Mucosa of stomach (tissue), 1 donor: ENCODE data around the gene ZNF776.

Source experiments
- H3K27me3 ChIP-seq: one replicate; pipeline ENCODE4 v1.7.0; 2013; ENCODE audit warnings: mild to moderate bottlenecking, low read length; ENCODE audit not compliant: control insufficient read depth, insufficient read depth
- H3K36me3 ChIP-seq: one replicate; pipeline ENCODE4 v1.7.0; 2013; ENCODE audit warnings: low read length; ENCODE audit not compliant: control insufficient read depth, insufficient read depth
- H3K4me1 ChIP-seq: one replicate; pipeline ENCODE4 v1.7.0; 2013; ENCODE audit warnings: mild to moderate bottlenecking, low read length; ENCODE audit not compliant: control insufficient read depth, insufficient read depth
- H3K4me3 ChIP-seq: one replicate; pipeline ENCODE4 v1.7.0; 2013; ENCODE audit warnings: low read length
- H3K9ac ChIP-seq: one replicate; pipeline ENCODE4 v1.7.0; 2013; ENCODE audit warnings: mild to moderate bottlenecking, low read length, moderate library complexity
- H3K9me3 ChIP-seq: one replicate; pipeline ENCODE4 v1.7.0; 2013; ENCODE audit warnings: mild to moderate bottlenecking, low read length, moderate library complexity; ENCODE audit not compliant: control insufficient read depth
- donor health status: Pancreatic carcinoma.

The ZNF776 gene

DNA sequence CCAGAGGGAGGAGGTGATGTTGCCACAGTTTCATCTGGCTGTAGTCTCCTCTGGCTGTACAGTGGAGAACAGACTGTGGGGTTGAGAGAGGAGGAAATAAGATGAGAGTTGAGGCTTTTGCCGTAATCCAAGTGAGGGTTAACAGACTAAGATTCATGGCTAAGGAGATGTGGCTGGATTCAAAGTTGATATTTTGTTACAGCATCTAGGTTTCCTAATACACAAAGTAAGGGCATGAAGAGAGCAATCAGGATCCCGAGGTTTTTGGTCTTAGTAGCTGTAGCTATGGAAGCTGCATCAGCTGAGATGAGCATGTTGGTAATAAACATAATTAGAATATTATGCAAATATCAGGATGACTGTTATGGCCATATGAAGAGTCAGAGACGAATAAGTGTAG is 1.4 kb downstream of the ZNF776 start:
- Histone ChIP-seq H3K36me3 (peaks cover 21% of the 10 kb centered on the region), H3K4me3 (peak overlapping the region; percentile 61), H3K4me1 (no peaks in the 10 kb centered on the region), H3K9me3 (peaks cover 10% of the 10 kb centered on the region), H3K27me3 (no peaks in the 10 kb centered on the region), H3K9ac (peak overlapping the region; percentile 89)

DNA sequence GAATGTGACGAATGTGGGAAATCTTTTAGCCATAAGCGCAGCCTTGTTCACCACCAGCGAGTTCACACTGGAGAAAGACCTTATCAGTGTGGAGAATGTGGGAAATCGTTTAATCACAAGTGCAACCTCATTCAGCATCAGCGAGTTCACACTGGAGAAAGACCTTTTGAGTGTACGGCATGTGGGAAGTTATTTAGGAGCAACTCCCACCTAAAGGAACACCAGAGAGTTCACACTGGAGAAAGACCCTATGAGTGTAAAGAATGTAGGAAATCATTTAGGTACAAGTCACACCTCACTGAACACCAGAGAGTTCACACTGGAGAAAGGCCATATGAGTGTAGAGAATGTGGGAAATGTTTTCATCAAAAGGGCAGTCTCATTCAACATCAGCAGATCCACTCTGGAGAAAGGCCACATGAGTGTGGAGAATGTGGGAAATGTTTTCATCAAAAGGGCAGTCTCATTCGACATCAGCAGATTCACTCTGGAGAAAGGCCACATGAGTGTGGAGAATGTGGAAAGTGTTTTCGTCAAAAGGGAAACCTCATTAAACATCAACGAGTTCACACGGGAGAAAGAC is 7.6 kb downstream of the ZNF776 start:
- H3K36me3 ChIP-seq: peaks cover 29% of the 10 kb centered on the region
- no peaks in the 10 kb centered on the region for H3K4me1 ChIP-seq
- peaks cover 22% of the 10 kb centered on the region for H3K9me3 ChIP-seq
- no peaks in the 10 kb centered on the region for H3K27me3 ChIP-seq
- H3K4me3 ChIP-seq: no peak overlapping the region
- H3K9ac ChIP-seq: no peak overlapping the region

DNA sequence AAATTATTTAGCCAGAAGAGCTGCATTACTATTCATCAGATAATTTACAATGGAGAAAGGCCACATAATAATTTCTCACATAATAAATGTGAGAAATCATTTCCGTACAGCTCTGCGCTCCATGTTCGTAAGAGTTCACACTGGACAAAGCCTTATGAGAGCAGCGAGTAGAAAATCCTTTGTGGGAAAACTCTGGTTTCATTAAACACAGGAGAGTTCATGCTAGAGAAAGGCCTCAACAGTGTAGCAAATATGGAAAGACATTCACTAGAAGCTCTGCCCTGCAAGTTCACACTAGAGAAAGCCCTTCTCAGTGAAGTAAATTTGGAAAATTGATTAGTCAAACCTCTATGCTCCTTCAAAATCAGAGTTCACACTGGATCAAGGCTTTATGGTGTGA is 8.4 kb downstream of the ZNF776 start:
- no peak overlapping the region for H3K9ac ChIP-seq
- no peaks in the 10 kb centered on the region for H3K27me3 ChIP-seq
- peaks cover 17% of the 10 kb centered on the region for H3K9me3 ChIP-seq
- H3K4me1 ChIP-seq: no peaks in the 10 kb centered on the region
- no peak overlapping the region for H3K4me3 ChIP-seq
- H3K36me3 ChIP-seq: peaks cover 22% of the 10 kb centered on the region

- Histone ChIP-seq H3K36me3 (peaks cover 9% of the 10 kb centered on the region), H3K4me1 (no peaks in the 10 kb centered on the region), H3K9ac (no peak overlapping the region), H3K4me3 (no peak overlapping the region), H3K9me3 (peaks cover 12% of the 10 kb centered on the region), H3K27me3 (no peaks in the 10 kb centered on the region)
Observed at GRCh38 chr19:57757941-57758340, 11.3 kb downstream of the ZNF776 start.

GRCh38 chr19:57759096-57759495 is 12.5 kb downstream of the ZNF776 start:
- Histone ChIP-seq H3K27me3 (no peaks in the 10 kb centered on the region), H3K4me3 (no peak overlapping the region), H3K9ac (no peak overlapping the region), H3K4me1 (no peaks in the 10 kb centered on the region), H3K36me3 (peaks cover 3% of the 10 kb centered on the region), H3K9me3 (peaks cover 5% of the 10 kb centered on the region)

DNA sequence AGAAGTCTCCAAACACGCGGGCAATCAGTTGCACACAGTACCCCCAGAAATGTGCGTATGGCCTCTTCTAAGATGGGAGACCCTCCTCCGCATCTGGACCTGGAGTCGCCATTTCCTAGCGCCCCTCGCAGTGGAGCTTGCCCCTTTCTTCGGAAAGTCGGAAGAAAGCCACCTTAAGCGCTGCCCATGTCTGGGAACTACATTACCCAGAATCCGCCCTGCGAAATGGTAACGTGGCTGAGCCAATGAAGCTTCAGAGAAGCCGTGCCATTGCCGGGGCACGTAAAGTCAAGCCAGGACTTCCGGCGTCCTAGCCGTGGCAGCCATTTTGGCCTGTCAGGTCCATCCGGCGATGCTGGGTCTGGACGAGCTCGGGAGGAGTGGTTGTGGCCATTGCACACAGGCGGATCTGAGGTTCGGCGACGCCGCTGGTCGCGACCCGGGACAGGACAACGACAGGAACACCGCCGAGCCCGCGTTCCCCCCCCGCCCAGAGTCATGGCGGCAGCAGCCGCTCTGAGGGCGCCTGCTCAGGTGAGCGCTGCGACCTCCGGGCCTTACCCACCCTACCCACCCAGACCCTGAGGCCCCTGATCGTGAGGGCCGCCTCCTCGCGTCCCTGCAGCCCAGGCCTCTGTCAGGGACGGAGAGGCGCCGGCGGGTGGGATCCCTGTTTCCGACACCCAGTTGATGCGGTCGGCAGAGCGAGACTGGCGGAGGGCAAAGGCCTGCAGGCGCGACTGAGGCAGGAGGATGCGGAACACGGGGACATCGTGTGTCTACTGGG is 22.9 kb downstream of the ZNF776 start, which contains the start of gene ZNF586:
ZNF586 (plus strand) TSS at position 332 of the 787 bp plus-strand sequence; CDS start at position 499, 167 bp downstream.
- Histone ChIP-seq H3K4me3 (peak within 1 kb of the TSS; percentile 82), H3K36me3 (no peaks in the 10 kb centered on the region), H3K9ac (peak within 1 kb of the TSS; percentile 67), H3K27me3 (no peaks in the 10 kb centered on the region), H3K9me3 (no peaks in the 10 kb centered on the region), H3K4me1 (no peaks in the 10 kb centered on the region)

DNA sequence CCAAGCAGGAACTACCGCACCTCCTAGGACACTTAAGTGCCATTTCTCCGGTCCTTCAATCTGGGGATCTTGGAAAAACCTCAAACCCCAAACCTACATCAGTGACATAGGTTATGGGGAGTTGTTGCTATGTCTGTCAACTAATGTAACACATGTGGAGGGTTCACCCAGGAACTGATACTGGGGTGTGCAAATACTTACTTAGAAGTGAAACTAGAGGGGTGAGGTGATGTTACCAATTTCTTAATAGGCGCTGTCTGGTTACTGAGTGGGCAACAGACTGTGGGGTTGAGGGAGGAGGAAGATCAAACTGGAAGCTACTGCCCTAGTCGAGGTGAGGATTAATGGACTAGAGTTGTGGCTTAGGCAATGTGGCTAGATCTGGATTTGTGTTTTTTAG is 24.8 kb downstream of the ZNF776 start:
- no peak overlapping the region for H3K4me3 ChIP-seq
- H3K27me3 ChIP-seq: no peaks in the 10 kb centered on the region
- H3K9ac ChIP-seq: no peak overlapping the region
- no peaks in the 10 kb centered on the region for H3K9me3 ChIP-seq
- no peaks in the 10 kb centered on the region for H3K4me1 ChIP-seq
- H3K36me3 ChIP-seq: no peaks in the 10 kb centered on the region

- Histone ChIP-seq H3K36me3 (peaks cover 2% of the 10 kb centered on the region), H3K27me3 (no peaks in the 10 kb centered on the region), H3K9ac (no peak overlapping the region), H3K4me3 (no peak overlapping the region), H3K9me3 (peaks cover 4% of the 10 kb centered on the region), H3K4me1 (no peaks in the 10 kb centered on the region)
Observed at GRCh38 chr19:57773488-57773887, 26.9 kb downstream of the ZNF776 start.

- Histone ChIP-seq H3K36me3 (peaks cover 11% of the 10 kb centered on the region), H3K9me3 (peaks cover 13% of the 10 kb centered on the region)
Observed at GRCh38 chr19:57776764-57777296, 30.2 kb downstream of the ZNF776 start.

GRCh38 chr19:57778336-57778735 is 31.7 kb downstream of the ZNF776 start:
- H3K36me3 ChIP-seq: peaks cover 11% of the 10 kb centered on the region

More at GRCh38 chr19:57776764-57777296, 30.2 kb downstream of the ZNF776 start:
- Histone ChIP-seq H3K9ac (no peak overlapping the region), H3K27me3 (no peaks in the 10 kb centered on the region), H3K4me3 (no peak overlapping the region), H3K4me1 (no peaks in the 10 kb centered on the region)

GRCh38 chr19:57779220-57779845 is 32.7 kb downstream of the ZNF776 start:
- Histone ChIP-seq H3K4me1 (no peaks in the 10 kb centered on the region), H3K36me3 (peaks cover 11% of the 10 kb centered on the region), H3K4me3 (no peak overlapping the region), H3K9me3 (peaks cover 13% of the 10 kb centered on the region), H3K27me3 (no peaks in the 10 kb centered on the region), H3K9ac (no peak overlapping the region)

More at GRCh38 chr19:57778336-57778735, 31.7 kb downstream of the ZNF776 start:
- H3K9me3 ChIP-seq: peaks cover 13% of the 10 kb centered on the region
- H3K9ac ChIP-seq: no peak overlapping the region
- H3K4me3 ChIP-seq: no peak overlapping the region
- no peaks in the 10 kb centered on the region for H3K27me3 ChIP-seq
- H3K4me1 ChIP-seq: no peaks in the 10 kb centered on the region

DNA sequence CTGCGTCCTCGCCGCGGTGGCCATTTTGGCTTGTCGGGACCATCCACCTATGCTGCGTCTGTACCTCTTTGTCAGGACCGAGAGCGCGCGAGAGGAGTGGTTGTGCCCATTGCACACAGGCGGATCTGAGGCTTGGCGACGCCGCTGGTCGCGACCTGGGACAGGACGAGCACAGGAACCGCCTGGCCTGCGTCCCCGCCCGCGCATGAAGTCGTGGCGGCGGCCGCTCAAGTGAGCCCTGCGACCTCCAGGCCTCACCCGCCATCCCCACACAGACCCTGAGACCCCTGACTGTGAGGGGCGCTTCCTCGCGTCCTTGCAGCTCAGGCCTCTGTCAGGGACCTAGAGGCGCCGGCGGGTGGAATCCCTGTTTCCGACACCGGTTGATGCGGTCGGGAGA is 39.7 kb downstream of the ZNF776 start:
- H3K4me1 ChIP-seq: no peaks in the 10 kb centered on the region
- no peak overlapping the region for H3K9ac ChIP-seq
- H3K9me3 ChIP-seq: no peaks in the 10 kb centered on the region
- no peaks in the 10 kb centered on the region for H3K27me3 ChIP-seq
- H3K4me3 ChIP-seq: no peak overlapping the region
- peaks cover 13% of the 10 kb centered on the region for H3K36me3 ChIP-seq
